K562 (cell line): ENCODE results near the gene USP35.

Experiments
- HMG20A ChIP-seq: fragments of 450-650 bp; formaldehyde crosslinking; conservative IDR thresholded peaks from 2 replicates; pipeline ENCODE4 v1.4.0; 2020; ENCODE audit warnings: mild to moderate bottlenecking, mixed read lengths
- RAD21 ChIP-seq, 2 experiments: fragments of 250-450 bp in 1 of 2; fragments of 450-650 bp in 1 of 2; sonication (Bioruptor Pico) in 1 of 2; formaldehyde crosslinking in 1 of 2; IDR thresholded peaks in 1 of 2; conservative IDR thresholded peaks in 1 of 2; 2 replicates each; pipeline versions ENCODE4 v1.4.0 to v1.8.0; 2020 to 2022; ENCODE audit warnings: mild to moderate bottlenecking in 2 of 2, moderate library complexity in 1 of 2
- ZNF354B ChIP-seq: fragments of 250-450 bp; sonication (Bioruptor Pico); IDR thresholded peaks from 2 replicates; pipeline ENCODE4 v1.4.0; 2020

GRCh38 chr11:78259777-78260487, 71.2 kb downstream of the USP35 start:
- TF ChIP-seq HMG20A (CRISPR knock-in tag), result no peak
- no peak for TF ChIP-seq ZNF354B (CRISPR knock-in tag)
- peak in 1 of 2 experiments; percentile 42; a peak in 2 of 4 replicates for TF ChIP-seq RAD21 (CRISPR knock-in tag; conservative IDR thresholded peaks at IDR 0.05 in 1 of 2, IDR thresholded peaks at IDR 0.05 in 1 of 2)
